ENCODE results near the gene CHD6.
A peak's percentile ranks its signal among the peaks of the same experiment; 100 is the strongest.

Gene CHD6

GRCh38 chr20:41577129-41578009 lies 40.8 kb downstream of the CHD6 start:
- POLR2A ChIA-PET, result no interaction called here
- CTCF ChIA-PET, result no interaction called here
- Histone ChIP-seq H3K9me3 (ENCODE audit: control insufficient read depth, insufficient read depth, low read depth, low read length) (no peaks in the 10 kb centered on the region), H3K36me3 (ENCODE audit: control insufficient read depth in 2 of 2, insufficient read depth in 1 of 2, low read length in 2 of 2) (no peaks in the 10 kb centered on the region), H3K27ac (ENCODE audit: extremely low read depth, low read depth, low read length) (no peak overlapping the region), H3K4me3 (ENCODE audit: low read depth, low read length) (no peak overlapping the region), H3K4me1 (ENCODE audit: control insufficient read depth, insufficient read depth, low read length) (peaks cover 26% of the 10 kb centered on the region)
- no peak for TF ChIP-seq ZNF580 (tag by site-specific recombination; IDR thresholded peaks at IDR 0.05)
- TF ChIP-seq ZNF112 (tag by site-specific recombination; IDR thresholded peaks at IDR 0.05), result no peak
- no peak for TF ChIP-seq ZNF23 (tag by site-specific recombination; IDR thresholded peaks at IDR 0.05; ENCODE audit: borderline replicate concordance)

- Histone ChIP-seq H3K36me3 (ENCODE audit: control insufficient read depth in 2 of 2, insufficient read depth in 1 of 2, low read length in 2 of 2) (no peaks in the 10 kb centered on the region), H3K27ac (ENCODE audit: extremely low read depth, low read depth, low read length) (no peak overlapping the region), H3K4me3 (ENCODE audit: low read depth, low read length) (no peak overlapping the region), H3K9me3 (ENCODE audit: control insufficient read depth, insufficient read depth, low read depth, low read length) (no peaks in the 10 kb centered on the region), H3K4me1 (ENCODE audit: control insufficient read depth, insufficient read depth, low read length) (peaks cover 26% of the 10 kb centered on the region)
- ChIA-PET POLR2A (no interaction called here), CTCF (interaction anchor here (0.7 kb wide), 1 partner anchor 235 kb away, joined by 3 read pairs; the partner anchor contains the start of gene LPIN3)
- TF ChIP-seq PBX3 (CRISPR knock-in tag; IDR thresholded peaks at IDR 0.05) (no peak), PRDM4 (tag by site-specific recombination; IDR thresholded peaks at IDR 0.05) (no peak), SALL2 (tag by site-specific recombination; IDR thresholded peaks at IDR 0.05; ENCODE audit: borderline replicate concordance) (no peak), ZSCAN5A (tag by site-specific recombination; IDR thresholded peaks at IDR 0.05) (no peak), BCL11A (tag by site-specific recombination; IDR thresholded peaks at IDR 0.05; ENCODE audit: low read depth) (no peak), ZNF37A (tag by site-specific recombination; IDR thresholded peaks at IDR 0.05) (no peak), ZBTB17 (tag by site-specific recombination; IDR thresholded peaks at IDR 0.05) (peak; percentile 55; the same call in 1 of the 2 replicates), ZNF211 (tag by site-specific recombination; IDR thresholded peaks at IDR 0.05; ENCODE audit: low read depth) (no peak), TSHZ1 (tag by site-specific recombination; IDR thresholded peaks at IDR 0.05; ENCODE audit: borderline replicate concordance) (no peak), ZBTB49 (tag by site-specific recombination; IDR thresholded peaks at IDR 0.05; ENCODE audit: low read depth) (no peak), ZNF514 (tag by site-specific recombination; IDR thresholded peaks at IDR 0.05) (no peak), OSR2 (tag by site-specific recombination; IDR thresholded peaks at IDR 0.05) (no peak), PRDM10 (tag by site-specific recombination; IDR thresholded peaks at IDR 0.05) (peak; percentile 86), ZNF623 (tag by site-specific recombination; IDR thresholded peaks at IDR 0.05) (no peak)
Measured at GRCh38 chr20:41575412-41575811, 42.8 kb downstream of the CHD6 start.
